GM06990 (cell line): ENCODE results near the gene LILRA5.

Experiments used
- DNase-seq: peaks from one replicate; pipeline ENCODE4 v3.0.0-alpha.2; 2011; ENCODE audit not compliant: insufficient read length; ENCODE audit errors: extremely low read depth
- H3K27me3 ChIP-seq: replicated peaks from 2 replicates; pipeline ENCODE4 v1.6.0; 2011; ENCODE audit warnings: low read length; ENCODE audit not compliant: control insufficient read depth, insufficient read depth
- H3K36me3 ChIP-seq: 2 replicates; pipeline ENCODE4 v1.5.1; 2011; ENCODE audit warnings: low read length; ENCODE audit not compliant: control insufficient read depth, insufficient read depth
- H3K4me3 ChIP-seq: replicated peaks from 2 replicates; pipeline ENCODE4 v1.5.1; 2011; ENCODE audit warnings: low read depth, mild to moderate bottlenecking, control low read depth, low read length
- CTCF ChIP-seq: IDR thresholded peaks from 2 replicates; pipeline ENCODE4 v1.5.1; 2011; ENCODE audit warnings: low read length, control low read depth, mild to moderate bottlenecking, inconsistent platforms; ENCODE audit not compliant: insufficient read depth, poor library complexity, severe bottlenecking

Gene LILRA5

DNA sequence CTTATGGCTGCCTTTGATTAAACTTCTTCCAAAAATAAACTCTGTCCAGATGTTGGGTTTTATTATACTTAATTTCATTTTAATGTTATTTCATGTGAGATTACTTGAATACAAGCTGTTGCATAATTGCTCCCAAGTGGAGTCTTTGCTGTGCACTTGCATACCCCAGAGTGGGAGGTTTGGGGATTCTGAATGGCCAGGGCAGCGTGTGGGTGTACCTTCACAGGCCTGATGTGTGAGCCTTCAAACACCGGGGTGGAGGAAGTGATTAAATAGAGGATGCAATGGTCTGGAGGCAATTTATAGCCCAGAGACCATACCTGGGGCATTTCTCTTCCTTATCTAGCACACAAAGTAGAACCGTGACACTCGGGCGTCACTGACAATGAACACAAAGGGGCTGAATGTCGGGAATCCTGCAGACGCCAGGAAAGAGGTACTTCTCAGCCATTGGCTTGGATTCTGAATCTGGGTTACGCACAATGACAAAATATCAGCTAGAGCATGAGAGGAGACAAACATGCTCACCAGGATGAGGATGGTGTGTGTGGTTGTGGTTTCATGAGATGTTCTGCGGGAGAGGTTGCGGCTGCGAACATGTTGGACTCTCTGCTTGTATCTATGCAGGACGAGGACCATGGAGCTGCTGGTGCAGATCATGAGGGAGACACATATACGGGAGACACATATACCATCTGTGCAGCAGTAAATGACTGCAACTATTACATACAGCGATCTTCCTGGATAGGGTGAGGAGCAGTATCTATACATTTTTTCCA is 7.1 kb upstream of the LILRA5 start:
- TF ChIP-seq CTCF = no peak
- H3K27me3 ChIP-seq = 0 out of 2 replicates have a peak, but pooled peaks cover 3% of the 10 kb centered on the region
- H3K4me3 ChIP-seq = no peak overlapping the region
- DNase-seq = no peak
- no peaks in the 10 kb centered on the region for H3K36me3 ChIP-seq

DNA sequence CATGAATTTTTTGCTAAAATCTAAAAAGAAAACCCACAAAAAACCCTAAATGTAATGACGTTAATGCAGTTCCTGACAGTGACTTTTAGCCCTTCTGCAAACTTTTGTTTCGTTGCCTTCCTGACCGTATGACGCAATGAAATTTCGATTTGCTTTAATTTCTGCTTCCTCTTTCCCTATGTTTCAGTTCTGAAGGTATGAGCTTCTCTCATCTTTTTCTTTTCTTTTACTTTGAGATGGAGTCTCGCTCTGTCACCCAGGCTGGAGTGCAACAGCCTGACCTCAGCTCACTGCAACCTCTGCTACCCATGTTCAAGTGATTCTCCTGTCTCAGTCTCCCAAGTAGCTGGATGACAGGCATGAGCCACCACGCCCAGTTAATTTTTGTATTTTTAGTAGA is 6.1 kb upstream of the LILRA5 start:
- DNase-seq = no peak
- no peak overlapping the region for H3K4me3 ChIP-seq
- H3K36me3 ChIP-seq = no peaks in the 10 kb centered on the region
- H3K27me3 ChIP-seq = 0 out of 2 replicates have a peak, but pooled peaks cover 3% of the 10 kb centered on the region
- TF ChIP-seq CTCF = no peak

GRCh38 chr19:54317965-54318240 is 4.9 kb upstream of the LILRA5 start:
- no peak for DNase-seq
- H3K4me3 ChIP-seq = no peak overlapping the region
- H3K27me3 ChIP-seq = 0 out of 2 replicates have a peak, but pooled peaks cover 3% of the 10 kb centered on the region
- no peaks in the 10 kb centered on the region for H3K36me3 ChIP-seq
- no peak for TF ChIP-seq CTCF

GRCh38 chr19:54317108-54317964 is 4.4 kb upstream of the LILRA5 start:
- 0 out of 2 replicates have a peak, but pooled peaks cover 3% of the 10 kb centered on the region for H3K27me3 ChIP-seq
- H3K36me3 ChIP-seq = no peaks in the 10 kb centered on the region
- DNase-seq = no peak
- no peak overlapping the region for H3K4me3 ChIP-seq
- TF ChIP-seq CTCF = no peak

GRCh38 chr19:54316746-54317107 is 3.8 kb upstream of the LILRA5 start:
- no peaks in the 10 kb centered on the region for H3K36me3 ChIP-seq
- no peak for TF ChIP-seq CTCF
- H3K27me3 ChIP-seq = 0 out of 2 replicates have a peak, but pooled peaks cover 3% of the 10 kb centered on the region
- DNase-seq = no peak
- no peak overlapping the region for H3K4me3 ChIP-seq
